Thyroid gland (tissue), 4 donors: Measurements from ENCODE around the gene SEC31A.

ENCODE experiments used
- CTCF ChIP-seq, 6 experiments: fragments of 200-600 bp in 3 of 6; fragments of 450-650 bp in 3 of 6; sonication (generic) in 3 of 6; IDR thresholded peaks; one replicate each; pipeline ENCODE4 v1.5.1; 2016 to 2019; ENCODE audit warnings: antibody characterized with exemption in 6 of 6, mild to moderate bottlenecking in 2 of 6, inconsistent platforms in 1 of 6, moderate library complexity in 1 of 6
- POLR2A ChIP-seq, 2 donors: fragments of 450-650 bp; IDR thresholded peaks; one replicate each; pipeline ENCODE4 v1.6.1; 2017; ENCODE audit warnings: antibody characterized with exemption in 2 of 2, mild to moderate bottlenecking in 2 of 2, moderate library complexity in 1 of 2

DNA sequence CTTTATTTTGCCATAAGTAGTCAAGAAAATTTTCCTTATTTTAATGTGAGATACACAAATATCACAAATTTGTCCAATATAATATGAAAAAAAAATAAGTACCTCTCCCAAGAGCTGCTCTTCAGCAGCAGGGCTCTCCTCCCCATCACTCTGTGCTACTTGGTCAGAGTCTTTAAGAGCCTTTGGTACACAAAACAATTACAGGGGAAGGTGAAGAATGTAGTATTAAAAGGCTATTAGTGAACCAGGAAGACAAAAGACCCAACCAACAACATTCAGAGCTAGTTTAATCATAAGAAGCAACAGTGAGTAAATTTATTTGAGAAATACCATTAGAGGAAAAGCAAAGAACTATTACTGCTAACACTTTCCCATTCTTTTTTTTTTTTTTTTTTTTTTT, 29.4 kb downstream of the SEC31A start:
- TF ChIP-seq CTCF (IDR thresholded peaks at IDR 0.05) = no peak
- TF ChIP-seq POLR2A (IDR thresholded peaks at IDR 0.05) = no peak
